K562 (cell line): ENCODE measurements around the gene ATP6V0C. TPM values are rescaled to one million over a fixed set of nuclear protein-coding genes. Genes with fewer than 3 reads are reported as not detected.

Experiments used
- ATF1 ChIP-seq, 2 experiments: fragments of 450-650 bp in 1 of 2; IDR thresholded peaks; 2 replicates each; pipeline ENCODE4 v1.6.1; 2016; ENCODE audit warnings: missing compliant biosample characterization in 1 of 2, missing genetic modification characterization in 1 of 2
- BRD9 ChIP-seq: fragments of 450-650 bp; IDR thresholded peaks from 2 replicates; pipeline ENCODE4 v1.6.1; 2018; ENCODE audit warnings: low read depth; ENCODE audit not compliant: partially characterized antibody
- CCNT2 ChIP-seq: IDR thresholded peaks from 2 replicates; pipeline ENCODE4 v1.6.1; 2011; ENCODE audit warnings: borderline replicate concordance, low read depth, mild to moderate bottlenecking, moderate library complexity, mixed read lengths, low read length; ENCODE audit not compliant: insufficient read length; ENCODE audit errors: extremely low read depth
- DPF2 ChIP-seq: fragments of 450-650 bp; IDR thresholded peaks from 2 replicates; pipeline ENCODE4 v1.6.1; 2016
- EP400 ChIP-seq: fragments of 450-650 bp; IDR thresholded peaks from 2 replicates; pipeline ENCODE4 v1.6.1; 2017; ENCODE audit warnings: antibody characterized with exemption, mild to moderate bottlenecking, moderate library complexity
- ESRRB ChIP-seq: fragments of 250-450 bp; sonication (Bioruptor Pico); IDR thresholded peaks from 2 replicates; pipeline ENCODE4 v1.5.0; 2020; ENCODE audit warnings: mild to moderate bottlenecking, moderate library complexity, borderline replicate concordance
- FOXK1 ChIP-seq: sonication (generic); formaldehyde crosslinking; IDR thresholded peaks from 2 replicates; pipeline ENCODE4 v1.8.0; 2022; ENCODE audit warnings: missing genetic modification reagents, mild to moderate bottlenecking, borderline replicate concordance
- NRF1 ChIP-seq, 2 experiments: fragments of 450-650 bp; IDR thresholded peaks in 1 of 2; conservative IDR thresholded peaks in 1 of 2; 2 replicates each; pipeline ENCODE4 v1.6.1; 2014; ENCODE audit warnings: mild to moderate bottlenecking in 2 of 2
- RB1 ChIP-seq: fragments of 450-650 bp; IDR thresholded peaks from 2 replicates; pipeline ENCODE4 v1.6.1; 2017; ENCODE audit warnings: low read depth, mild to moderate bottlenecking
- SAFB2 ChIP-seq: fragments of 200-400 bp; formaldehyde crosslinking; IDR thresholded peaks from 2 replicates; pipeline ENCODE4 v1.6.1; 2018; ENCODE audit warnings: borderline replicate concordance, low read length, low read depth, moderate library complexity; ENCODE audit not compliant: severe bottlenecking
- TBL1XR1 ChIP-seq, 2 experiments: IDR thresholded peaks; 2 replicates each; pipeline ENCODE4 v1.6.1; 2012; ENCODE audit warnings: improper control_type of control experiment in 2 of 2, low read length in 2 of 2, mild to moderate bottlenecking in 1 of 2
- ZNF324 ChIP-seq: fragments of 250-450 bp; sonication (Bioruptor Pico); IDR thresholded peaks from 2 replicates; pipeline ENCODE4 v1.4.0; 2020; ENCODE audit warnings: mild to moderate bottlenecking
- polyA plus RNA-seq, 8 experiments: library from polyadenylated mRNA; depleted of rRNA in 4 of 8; stranded (reverse) in 5 of 8; unstranded in 3 of 8; fragments of >200 nt; fragmentation: Nextera tagmentation in 2 of 8; fragmentation: Illumina TruSeq in 1 of 8; extraction: Ambion mirVana in 2 of 8; extraction: Trizol in 1 of 8; gene quantifications; 2 replicates each; pipeline versions ENCODE4 v1.2.1 to v1.2.3, GENCODE V29; 2011 to 2014; ENCODE audit warnings: inconsistent platforms in 1 of 8, missing spikeins in 1 of 8
- total RNA-seq, 7 experiments: library from RNA; depleted of rRNA in 6 of 7; stranded (reverse); fragments of >200 nt in 6 of 7; fragmentation: Illumina TruSeq in 2 of 7; extraction: Trizol in 2 of 7; gene quantifications; 2 replicates each; pipeline versions ENCODE4 v1.2.1 to v1.2.3, GENCODE V29; 2011 to 2021; ENCODE audit warnings: low replicate concordance in 1 of 7
- TF ChIP-seq, protein P1 (sequence below), 2 experiments: IDR thresholded peaks; 2 replicates each; pipeline ENCODE4 v1.6.1; 2012; ENCODE audit warnings: improper control_type of control experiment in 2 of 2, low read depth in 2 of 2, low read length in 2 of 2, borderline replicate concordance in 1 of 2
- TF ChIP-seq, protein P2 (sequence below), 2 experiments: fragments of 450-650 bp; formaldehyde crosslinking in 1 of 2; IDR thresholded peaks; 2 replicates each; pipeline versions ENCODE4 v1.4.0 to v1.6.1; 2014 to 2020; ENCODE audit warnings: mild to moderate bottlenecking in 2 of 2, borderline replicate concordance in 1 of 2, low read depth in 1 of 2

The ATP6V0C gene
- total and polyA plus RNA-seq, 9 of the 15 experiments (the other 6 are each of a cell fraction or from before 2014, with no cell fraction given): 2.9 to 228 (median 22.7) TPM

DNA sequence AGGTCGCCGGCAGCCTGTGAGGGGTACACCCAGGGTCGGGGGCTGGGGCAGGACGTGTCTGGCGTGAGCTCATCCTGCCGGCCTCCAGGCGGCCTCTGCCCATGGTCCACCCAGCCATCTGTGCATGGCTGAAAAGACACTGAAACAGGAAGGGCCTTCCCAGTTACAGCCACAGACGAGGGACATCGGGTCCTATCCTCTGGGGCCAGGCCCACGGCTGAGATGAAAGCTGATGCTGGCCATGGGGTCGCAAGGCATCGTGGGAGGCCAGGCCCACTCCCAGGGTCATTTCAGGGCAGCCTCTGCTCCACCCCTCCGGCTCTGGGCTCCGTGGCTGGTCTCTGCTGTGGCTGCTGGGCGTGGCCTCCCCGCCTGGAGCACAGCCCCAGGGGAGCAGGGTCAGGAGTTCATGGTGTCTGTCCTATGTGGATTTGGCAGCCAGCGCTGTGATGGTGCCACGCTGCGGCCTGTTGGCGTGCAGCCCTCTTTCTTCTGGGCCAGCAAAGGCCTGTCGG lies 16.6 kb upstream of the ATP6V0C start (continued):
- TF ChIP-seq, protein P1, sequence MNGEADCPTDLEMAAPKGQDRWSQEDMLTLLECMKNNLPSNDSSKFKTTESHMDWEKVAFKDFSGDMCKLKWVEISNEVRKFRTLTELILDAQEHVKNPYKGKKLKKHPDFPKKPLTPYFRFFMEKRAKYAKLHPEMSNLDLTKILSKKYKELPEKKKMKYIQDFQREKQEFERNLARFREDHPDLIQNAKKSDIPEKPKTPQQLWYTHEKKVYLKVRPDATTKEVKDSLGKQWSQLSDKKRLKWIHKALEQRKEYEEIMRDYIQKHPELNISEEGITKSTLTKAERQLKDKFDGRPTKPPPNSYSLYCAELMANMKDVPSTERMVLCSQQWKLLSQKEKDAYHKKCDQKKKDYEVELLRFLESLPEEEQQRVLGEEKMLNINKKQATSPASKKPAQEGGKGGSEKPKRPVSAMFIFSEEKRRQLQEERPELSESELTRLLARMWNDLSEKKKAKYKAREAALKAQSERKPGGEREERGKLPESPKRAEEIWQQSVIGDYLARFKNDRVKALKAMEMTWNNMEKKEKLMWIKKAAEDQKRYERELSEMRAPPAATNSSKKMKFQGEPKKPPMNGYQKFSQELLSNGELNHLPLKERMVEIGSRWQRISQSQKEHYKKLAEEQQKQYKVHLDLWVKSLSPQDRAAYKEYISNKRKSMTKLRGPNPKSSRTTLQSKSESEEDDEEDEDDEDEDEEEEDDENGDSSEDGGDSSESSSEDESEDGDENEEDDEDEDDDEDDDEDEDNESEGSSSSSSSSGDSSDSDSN (IDR thresholded peaks at IDR 0.05; ENCODE audit: borderline replicate concordance in 1 of 2, low read depth in 2 of 2, low read length in 2 of 2): no peak
- TF ChIP-seq SAFB2: no peak
- TF ChIP-seq TBL1XR1 (IDR thresholded peaks at IDR 0.05; ENCODE audit: low read length in 2 of 2): peak in 1 of 2 experiments; percentile 31; a peak in 1 of 4 replicates
- TF ChIP-seq ZNF324 (CRISPR knock-in tag): no peak
- no peak for TF ChIP-seq ESRRB (CRISPR knock-in tag)
- no peak for TF ChIP-seq BRD9
- peak; percentile 47 for TF ChIP-seq EP400
- TF ChIP-seq NRF1 (conservative IDR thresholded peaks at IDR 0.05 in 1 of 2, IDR thresholded peaks at IDR 0.05 in 1 of 2): peak; percentile 56 to 66
- peak; percentile 22; the same call in 1 of the 2 replicates for TF ChIP-seq DPF2
- no peak for TF ChIP-seq ATF1 (CRISPR knock-in tag; IDR thresholded peaks at IDR 0.05)
- TF ChIP-seq ATF1 (tag; IDR thresholded peaks at IDR 0.05): peak; percentile 33; the same call in 1 of the 2 replicates
- no peak for TF ChIP-seq FOXK1 (CRISPR knock-in tag)
- TF ChIP-seq RB1: peak; percentile 53; the same call in 1 of the 2 replicates
- TF ChIP-seq, protein P2, sequence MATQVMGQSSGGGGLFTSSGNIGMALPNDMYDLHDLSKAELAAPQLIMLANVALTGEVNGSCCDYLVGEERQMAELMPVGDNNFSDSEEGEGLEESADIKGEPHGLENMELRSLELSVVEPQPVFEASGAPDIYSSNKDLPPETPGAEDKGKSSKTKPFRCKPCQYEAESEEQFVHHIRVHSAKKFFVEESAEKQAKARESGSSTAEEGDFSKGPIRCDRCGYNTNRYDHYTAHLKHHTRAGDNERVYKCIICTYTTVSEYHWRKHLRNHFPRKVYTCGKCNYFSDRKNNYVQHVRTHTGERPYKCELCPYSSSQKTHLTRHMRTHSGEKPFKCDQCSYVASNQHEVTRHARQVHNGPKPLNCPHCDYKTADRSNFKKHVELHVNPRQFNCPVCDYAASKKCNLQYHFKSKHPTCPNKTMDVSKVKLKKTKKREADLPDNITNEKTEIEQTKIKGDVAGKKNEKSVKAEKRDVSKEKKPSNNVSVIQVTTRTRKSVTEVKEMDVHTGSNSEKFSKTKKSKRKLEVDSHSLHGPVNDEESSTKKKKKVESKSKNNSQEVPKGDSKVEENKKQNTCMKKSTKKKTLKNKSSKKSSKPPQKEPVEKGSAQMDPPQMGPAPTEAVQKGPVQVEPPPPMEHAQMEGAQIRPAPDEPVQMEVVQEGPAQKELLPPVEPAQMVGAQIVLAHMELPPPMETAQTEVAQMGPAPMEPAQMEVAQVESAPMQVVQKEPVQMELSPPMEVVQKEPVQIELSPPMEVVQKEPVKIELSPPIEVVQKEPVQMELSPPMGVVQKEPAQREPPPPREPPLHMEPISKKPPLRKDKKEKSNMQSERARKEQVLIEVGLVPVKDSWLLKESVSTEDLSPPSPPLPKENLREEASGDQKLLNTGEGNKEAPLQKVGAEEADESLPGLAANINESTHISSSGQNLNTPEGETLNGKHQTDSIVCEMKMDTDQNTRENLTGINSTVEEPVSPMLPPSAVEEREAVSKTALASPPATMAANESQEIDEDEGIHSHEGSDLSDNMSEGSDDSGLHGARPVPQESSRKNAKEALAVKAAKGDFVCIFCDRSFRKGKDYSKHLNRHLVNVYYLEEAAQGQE (IDR thresholded peaks at IDR 0.05; ENCODE audit: borderline replicate concordance): peak; percentile 79
- TF ChIP-seq, protein P2 (CRISPR knock-in tag; IDR thresholded peaks at IDR 0.05; ENCODE audit: low read depth): no peak
- peak; percentile 61 for TF ChIP-seq CCNT2
